ENCODE data around the gene OR9G1.
"Not testable (repeated sequence)": the region's sequence is repeated elsewhere in the genome, so short reads cannot be mapped to it uniquely, and the experiment has no call there.

The OR9G1 gene

GRCh38 chr11:56698795-56699194, at the start of gene OR9G1:
Gene OR9G1, plus strand, starts transcription at chr11:56699095. Its CDS starts 1,293 bp downstream, at chr11:56700388.
- H3K4me1 ChIP-seq (ENCODE audit: insufficient read depth, low read length), result no peaks in the 10 kb centered on the region
- H3K9me3 ChIP-seq (ENCODE audit: insufficient read depth, low read depth, low read length), result no peaks in the 10 kb centered on the region
- H3K27me3 ChIP-seq (ENCODE audit: insufficient read depth, low read length), result no peaks in the 10 kb centered on the region
- no peaks in the 10 kb centered on the region for H3K36me3 ChIP-seq (ENCODE audit: insufficient read depth, low read depth, low read length)
- H3K9ac ChIP-seq (ENCODE audit: low read depth, low read length), result no peak within 1 kb of the TSS
- H3K4me3 ChIP-seq (ENCODE audit: low read length), result no peak within 1 kb of the TSS
- H3K27ac ChIP-seq (ENCODE audit: low read length), result no peak within 1 kb of the TSS

- no peaks in the 10 kb centered on the region for H3K9me3 ChIP-seq (ENCODE audit: insufficient read depth, low read depth, low read length)
- peak overlapping the region; percentile 68; the same call in 1 of the 2 replicates for H3K9ac ChIP-seq (ENCODE audit: low read depth, low read length)
- peak overlapping the region; percentile 54 for H3K4me3 ChIP-seq (ENCODE audit: low read length)
- H3K4me1 ChIP-seq (ENCODE audit: insufficient read depth, low read length), result peaks cover 16% of the 10 kb centered on the region
- no peaks in the 10 kb centered on the region for H3K36me3 ChIP-seq (ENCODE audit: insufficient read depth, low read depth, low read length)
- H3K27me3 ChIP-seq (ENCODE audit: insufficient read depth, low read length), result no peaks in the 10 kb centered on the region
- peak overlapping the region; percentile 88 for H3K27ac ChIP-seq (ENCODE audit: low read length)
Measured at GRCh38 chr11:56659755-56660154, 39.1 kb upstream of the OR9G1 start.

GRCh38 chr11:56663386-56663785, 35.5 kb upstream of the OR9G1 start, which contains the start of gene OR5AR1:
Gene OR5AR1, plus strand, starts transcription at chr11:56663686. Its CDS starts 0 bp downstream, at chr11:56663686.
- no peaks in the 10 kb centered on the region for H3K36me3 ChIP-seq (ENCODE audit: insufficient read depth, low read depth, low read length)
- no peak within 1 kb of the TSS for H3K9ac ChIP-seq (ENCODE audit: low read depth, low read length)
- peaks cover 16% of the 10 kb centered on the region for H3K4me1 ChIP-seq (ENCODE audit: insufficient read depth, low read length)
- no peak within 1 kb of the TSS for H3K4me3 ChIP-seq (ENCODE audit: low read length)
- H3K27me3 ChIP-seq (ENCODE audit: insufficient read depth, low read length), result no peaks in the 10 kb centered on the region
- H3K27ac ChIP-seq (ENCODE audit: low read length), result no peak within 1 kb of the TSS
- no peaks in the 10 kb centered on the region for H3K9me3 ChIP-seq (ENCODE audit: insufficient read depth, low read depth, low read length)

GRCh38 chr11:56670984-56671383, 27.9 kb upstream of the OR9G1 start:
- no peak overlapping the region for H3K27ac ChIP-seq (ENCODE audit: low read length)
- no peaks in the 10 kb centered on the region for H3K9me3 ChIP-seq (ENCODE audit: insufficient read depth, low read depth, low read length)
- no peaks in the 10 kb centered on the region for H3K4me1 ChIP-seq (ENCODE audit: insufficient read depth, low read length)
- no peak overlapping the region for H3K9ac ChIP-seq (ENCODE audit: low read depth, low read length)
- no peak overlapping the region for H3K4me3 ChIP-seq (ENCODE audit: low read length)
- no peaks in the 10 kb centered on the region for H3K27me3 ChIP-seq (ENCODE audit: insufficient read depth, low read length)
- no peaks in the 10 kb centered on the region for H3K36me3 ChIP-seq (ENCODE audit: insufficient read depth, low read depth, low read length)

- peaks cover 4% of the 10 kb centered on the region; the same call in 1 of the 2 replicates for H3K4me1 ChIP-seq (ENCODE audit: insufficient read depth, low read length)
- H3K9me3 ChIP-seq (ENCODE audit: insufficient read depth, low read depth, low read length), result no peaks in the 10 kb centered on the region
- no peak overlapping the region for H3K4me3 ChIP-seq (ENCODE audit: low read length)
- H3K27ac ChIP-seq (ENCODE audit: low read length), result no peak overlapping the region
- H3K36me3 ChIP-seq (ENCODE audit: insufficient read depth, low read depth, low read length), result no peaks in the 10 kb centered on the region
- no peak overlapping the region for H3K9ac ChIP-seq (ENCODE audit: low read depth, low read length)
- H3K27me3 ChIP-seq (ENCODE audit: insufficient read depth, low read length), result no peaks in the 10 kb centered on the region
Measured at GRCh38 chr11:56688554-56689100, 10.3 kb upstream of the OR9G1 start.

GRCh38 chr11:56691179-56691578, 7.7 kb upstream of the OR9G1 start:
- H3K27ac ChIP-seq (ENCODE audit: low read length); H3K36me3 ChIP-seq (ENCODE audit: insufficient read depth, low read depth, low read length); H3K4me1 ChIP-seq (ENCODE audit: insufficient read depth, low read length); H3K27me3 ChIP-seq (ENCODE audit: insufficient read depth, low read length); H3K9me3 ChIP-seq (ENCODE audit: insufficient read depth, low read depth, low read length); H3K9ac ChIP-seq (ENCODE audit: low read depth, low read length); H3K4me3 ChIP-seq (ENCODE audit: low read length): not testable (repeated sequence)

- Histone ChIP-seq H3K9ac (ENCODE audit: low read depth, low read length) (no peak overlapping the region), H3K36me3 (ENCODE audit: insufficient read depth, low read depth, low read length) (no peaks in the 10 kb centered on the region), H3K27me3 (ENCODE audit: insufficient read depth, low read length) (no peaks in the 10 kb centered on the region), H3K4me3 (ENCODE audit: low read length) (no peak overlapping the region), H3K4me1 (ENCODE audit: insufficient read depth, low read length) (peaks cover 4% of the 10 kb centered on the region; the same call in 1 of the 2 replicates), H3K27ac (ENCODE audit: low read length) (no peak overlapping the region), H3K9me3 (ENCODE audit: insufficient read depth, low read depth, low read length) (no peaks in the 10 kb centered on the region)
Measured at GRCh38 chr11:56693428-56693827, 5.5 kb upstream of the OR9G1 start.

GRCh38 chr11:56700242-56700913, 1.5 kb downstream of the OR9G1 start:
- Histone ChIP-seq H3K36me3 (ENCODE audit: insufficient read depth, low read depth, low read length) (no peaks in the 10 kb centered on the region), H3K27me3 (ENCODE audit: insufficient read depth, low read length) (no peaks in the 10 kb centered on the region), H3K27ac (ENCODE audit: low read length) (no peak overlapping the region), H3K4me3 (ENCODE audit: low read length) (no peak overlapping the region), H3K9me3 (ENCODE audit: insufficient read depth, low read depth, low read length) (no peaks in the 10 kb centered on the region), H3K9ac (ENCODE audit: low read depth, low read length) (no peak overlapping the region), H3K4me1 (ENCODE audit: insufficient read depth, low read length) (no peaks in the 10 kb centered on the region)

- no peak overlapping the region for H3K9ac ChIP-seq (ENCODE audit: low read depth, low read length)
- no peak overlapping the region for H3K4me3 ChIP-seq (ENCODE audit: low read length)
- H3K27ac ChIP-seq (ENCODE audit: low read length), result no peak overlapping the region
Measured at GRCh38 chr11:56700914-56701485, 2.1 kb downstream of the OR9G1 start.

GRCh38 chr11:56705784-56706396, 7.0 kb downstream of the OR9G1 start:
- no peaks in the 10 kb centered on the region for H3K4me1 ChIP-seq (ENCODE audit: insufficient read depth, low read length)
- H3K9me3 ChIP-seq (ENCODE audit: insufficient read depth, low read depth, low read length), result no peaks in the 10 kb centered on the region; the same call in 1 of the 2 replicates
- no peaks in the 10 kb centered on the region for H3K27me3 ChIP-seq (ENCODE audit: insufficient read depth, low read length)
- no peak overlapping the region for H3K9ac ChIP-seq (ENCODE audit: low read depth, low read length)
- H3K36me3 ChIP-seq (ENCODE audit: insufficient read depth, low read depth, low read length), result no peaks in the 10 kb centered on the region
- no peak overlapping the region for H3K27ac ChIP-seq (ENCODE audit: low read length)
- H3K4me3 ChIP-seq (ENCODE audit: low read length), result no peak overlapping the region

More at GRCh38 chr11:56700914-56701485, 2.1 kb downstream of the OR9G1 start:
- Histone ChIP-seq H3K27me3 (ENCODE audit: insufficient read depth, low read length) (no peaks in the 10 kb centered on the region), H3K4me1 (ENCODE audit: insufficient read depth, low read length) (no peaks in the 10 kb centered on the region), H3K9me3 (ENCODE audit: insufficient read depth, low read depth, low read length) (no peaks in the 10 kb centered on the region), H3K36me3 (ENCODE audit: insufficient read depth, low read depth, low read length) (no peaks in the 10 kb centered on the region)

- H3K36me3 ChIP-seq (ENCODE audit: insufficient read depth, low read depth, low read length), result no peaks in the 10 kb centered on the region
- H3K27me3 ChIP-seq (ENCODE audit: insufficient read depth, low read length), result no peaks in the 10 kb centered on the region
- no peak overlapping the region for H3K27ac ChIP-seq (ENCODE audit: low read length)
- H3K9ac ChIP-seq (ENCODE audit: low read depth, low read length), result no peak overlapping the region
- H3K9me3 ChIP-seq (ENCODE audit: insufficient read depth, low read depth, low read length), result no peaks in the 10 kb centered on the region; the same call in 1 of the 2 replicates
- no peak overlapping the region for H3K4me3 ChIP-seq (ENCODE audit: low read length)
- H3K4me1 ChIP-seq (ENCODE audit: insufficient read depth, low read length), result no peaks in the 10 kb centered on the region
Measured at GRCh38 chr11:56706486-56706885, 7.6 kb downstream of the OR9G1 start.
